GM19023 (cell line): ENCODE results near the gene PTDSS2.

Experiments used
- ATAC-seq: cut with Tn5 transposase; IDR thresholded peaks from one replicate; pipeline ENCODE4 v1.9.1; 2021; ENCODE audit warnings: mild to moderate bottlenecking, moderate library complexity; ENCODE audit not compliant: unreplicated experiment

PTDSS2 gene

GRCh38 chr11:521177-521688 lies 71.2 kb downstream of the PTDSS2 start:
- no peak for ATAC-seq

- no peak for ATAC-seq
Measured at GRCh38 chr11:526192-526591, 76.1 kb downstream of the PTDSS2 start.

- ATAC-seq, result no peak
Measured at GRCh38 chr11:528166-528814, 78.2 kb downstream of the PTDSS2 start.

- ATAC-seq, result no peak
Measured at GRCh38 chr11:528815-529727, 79.0 kb downstream of the PTDSS2 start.

- no peak for ATAC-seq
Measured at GRCh38 chr11:529728-530411, 79.8 kb downstream of the PTDSS2 start.

GRCh38 chr11:530960-531831 lies 81.1 kb downstream of the PTDSS2 start:
- ATAC-seq, result no peak

- ATAC-seq, result no peak
Measured at GRCh38 chr11:531919-532526, 81.9 kb downstream of the PTDSS2 start.

GRCh38 chr11:532527-532985 lies 82.5 kb downstream of the PTDSS2 start:
- ATAC-seq, result no peak

GRCh38 chr11:532986-533585 lies 83.0 kb downstream of the PTDSS2 start:
- no peak for ATAC-seq

GRCh38 chr11:533586-534395 lies 83.7 kb downstream of the PTDSS2 start:
- no peak for ATAC-seq

- no peak for ATAC-seq
Measured at GRCh38 chr11:534396-535209, 84.5 kb downstream of the PTDSS2 start.

- ATAC-seq, result peak; percentile 15
Measured at GRCh38 chr11:535210-535518, 85.1 kb downstream of the PTDSS2 start.

- peak; percentile 75 for ATAC-seq
Measured at GRCh38 chr11:535519-536454, 85.7 kb downstream of the PTDSS2 start, which contains the start of gene HRAS. HRAS (minus strand) TSS chr11:535576.

- ATAC-seq, result peak; percentile 40
Measured at GRCh38 chr11:536841-537621, 87.0 kb downstream of the PTDSS2 start, which contains the start of gene LRRC56. LRRC56 (plus strand) TSS chr11:537527; CDS start chr11:540685, 3,158 bp downstream.

GRCh38 chr11:537622-538430 lies 87.7 kb downstream of the PTDSS2 start:
- no peak for ATAC-seq
